H9 (cell line): ENCODE data around the gene MMP25. TPM values are rescaled to one million over a fixed set of nuclear protein-coding genes. Genes with fewer than 3 reads are reported as not detected.

ENCODE experiments used
- DNase-seq: peaks from one replicate; pipeline ENCODE4 v3.0.0-alpha.2; 2017
- H2AFZ ChIP-seq: one replicate; pipeline ENCODE4 v1.6.1; 2013; ENCODE audit warnings: mild to moderate bottlenecking, low read length, control low read depth, moderate library complexity
- H2AK5ac ChIP-seq: 2 replicates; pipeline ENCODE4 v1.6.1; 2013; ENCODE audit warnings: low read length, control low read depth, mixed read lengths; ENCODE audit not compliant: insufficient read length
- H2BK120ac ChIP-seq: one replicate; pipeline ENCODE4 v1.6.1; 2013; ENCODE audit warnings: low read depth, mild to moderate bottlenecking, low read length, control low read depth, inconsistent platforms; ENCODE audit not compliant: poor library complexity, severe bottlenecking
- H2BK12ac ChIP-seq: 2 replicates; pipeline ENCODE4 v1.6.1; 2013; ENCODE audit warnings: low read length, control low read depth, mixed read lengths, low read depth; ENCODE audit not compliant: insufficient read length
- H2BK15ac ChIP-seq: 2 replicates; pipeline ENCODE4 v1.6.1; 2013; ENCODE audit warnings: low read depth, low read length, control low read depth
- H2BK20ac ChIP-seq: one replicate; pipeline ENCODE4 v1.6.1; 2013; ENCODE audit warnings: low read depth, mild to moderate bottlenecking, low read length, control low read depth, inconsistent platforms; ENCODE audit not compliant: poor library complexity, severe bottlenecking
- H2BK5ac ChIP-seq: 2 replicates; pipeline ENCODE4 v1.6.1; 2013; ENCODE audit warnings: low read length, control low read depth, mixed read lengths; ENCODE audit not compliant: insufficient read length
- H3K14ac ChIP-seq: 2 replicates; pipeline ENCODE4 v1.6.1; 2013; ENCODE audit warnings: low read length, control low read depth; ENCODE audit not compliant: insufficient read depth
- H3K18ac ChIP-seq: 2 replicates; pipeline ENCODE4 v1.6.1; 2013; ENCODE audit warnings: low read depth, mild to moderate bottlenecking, mixed read lengths, low read length, control low read depth; ENCODE audit not compliant: insufficient read length
- H3K23ac ChIP-seq: 2 replicates; pipeline ENCODE4 v1.6.1; 2013; ENCODE audit warnings: low read length, control low read depth, mixed read lengths, low read depth; ENCODE audit not compliant: insufficient read length
- H3K23me2 ChIP-seq: 2 replicates; pipeline ENCODE4 v1.6.1; 2013; ENCODE audit warnings: low read depth, mild to moderate bottlenecking, mixed read lengths, low read length, control low read depth; ENCODE audit not compliant: insufficient read length, poor library complexity, severe bottlenecking
- H3K27ac ChIP-seq: 2 replicates; pipeline ENCODE4 v1.5.1; 2013; ENCODE audit warnings: low read length, control low read depth, mixed read lengths, low read depth; ENCODE audit not compliant: insufficient read length
- H3K27me3 ChIP-seq: 2 replicates; pipeline ENCODE4 v1.6.1; 2013; ENCODE audit warnings: low read length, control low read depth, inconsistent platforms; ENCODE audit not compliant: insufficient read depth
- H3K4ac ChIP-seq: 2 replicates; pipeline ENCODE4 v1.6.1; 2013; ENCODE audit warnings: low read depth, mild to moderate bottlenecking, control low read depth, inconsistent platforms, low read length, moderate library complexity
- H3K4me1 ChIP-seq: 2 replicates; pipeline ENCODE4 v1.6.1; 2013; ENCODE audit warnings: low read length, control low read depth, inconsistent platforms; ENCODE audit not compliant: insufficient read depth
- H3K4me2 ChIP-seq: 2 replicates; pipeline ENCODE4 v1.6.1; 2013; ENCODE audit warnings: low read length, control low read depth, mixed read lengths; ENCODE audit not compliant: insufficient read length, insufficient read depth
- H3K56ac ChIP-seq: 2 replicates; pipeline ENCODE4 v1.6.1; 2013; ENCODE audit warnings: low read depth, mild to moderate bottlenecking, mixed read lengths, low read length, control low read depth; ENCODE audit not compliant: insufficient read length
- H3K79me1 ChIP-seq: 2 replicates; pipeline ENCODE4 v1.6.1; 2013; ENCODE audit warnings: low read depth, mild to moderate bottlenecking, moderate library complexity, low read length, control low read depth, inconsistent platforms; ENCODE audit not compliant: insufficient read depth, poor library complexity, severe bottlenecking
- H3K79me2 ChIP-seq: 2 replicates; pipeline ENCODE4 v1.6.1; 2013; ENCODE audit warnings: low read length, control low read depth, inconsistent platforms; ENCODE audit not compliant: insufficient read depth
- H3K9ac ChIP-seq: 2 replicates; pipeline ENCODE4 v1.6.1; 2013; ENCODE audit warnings: low read length, control low read depth, mixed read lengths; ENCODE audit not compliant: insufficient read length; ENCODE audit errors: extremely low read depth
- H3K9me3 ChIP-seq: one replicate; pipeline ENCODE4 v1.6.1; 2013; ENCODE audit warnings: low read depth, low read length, inconsistent platforms; ENCODE audit not compliant: control insufficient read depth
- H3T11ph ChIP-seq: one replicate; pipeline ENCODE4 v1.6.1; 2013; ENCODE audit warnings: mild to moderate bottlenecking, low read length, control low read depth, inconsistent platforms
- H4K20me1 ChIP-seq: one replicate; pipeline ENCODE4 v1.6.1; 2013; ENCODE audit not compliant: control insufficient read depth, insufficient read length, insufficient read depth
- H4K5ac ChIP-seq: 2 replicates; pipeline ENCODE4 v1.6.1; 2013; ENCODE audit warnings: low read depth, mild to moderate bottlenecking, mixed read lengths, low read length, control low read depth; ENCODE audit not compliant: insufficient read length
- H4K8ac ChIP-seq: replicated peaks from 2 replicates; pipeline ENCODE4 v1.6.1; 2013; ENCODE audit warnings: low read length, control low read depth, mixed read lengths, low read depth; ENCODE audit not compliant: insufficient read length
- H4K91ac ChIP-seq: 2 replicates; pipeline ENCODE4 v1.6.1; 2013; ENCODE audit warnings: low read depth, mild to moderate bottlenecking, moderate library complexity, mixed read lengths, low read length, control low read depth; ENCODE audit not compliant: insufficient read length
- H3K27ac Mint-ChIP-seq, 3 experiments: 2 replicates in 2 of 3; 3 replicates in 1 of 3; pipeline ENCODE4 v1.8.0; 2020 to 2021; ENCODE audit warnings: mixed read lengths in 3 of 3, mild to moderate bottlenecking in 1 of 3, moderate library complexity in 1 of 3
- H3K27me3 Mint-ChIP-seq: 2 replicates; pipeline ENCODE4 v1.8.0; 2021; ENCODE audit warnings: low read depth, mild to moderate bottlenecking, moderate library complexity, mixed read lengths
- H3K36me3 Mint-ChIP-seq, 3 experiments: 2 replicates in 2 of 3; 3 replicates in 1 of 3; pipeline ENCODE4 v1.8.0; 2020 to 2021; ENCODE audit warnings: low read depth in 3 of 3, mixed read lengths in 3 of 3; ENCODE audit not compliant: insufficient read depth in 1 of 3
- H3K4me1 Mint-ChIP-seq, 2 experiments: 2 replicates each; pipeline ENCODE4 v1.8.0; 2020; ENCODE audit warnings: mixed read lengths in 2 of 2
- H3K4me3 Mint-ChIP-seq, 2 experiments: 2 replicates in 1 of 2; 3 replicates in 1 of 2; pipeline ENCODE4 v1.8.0; 2020 to 2021; ENCODE audit warnings: mild to moderate bottlenecking in 2 of 2, mixed read lengths in 2 of 2, moderate library complexity in 1 of 2
- H3K9me3 Mint-ChIP-seq, 2 experiments: 2 replicates in 1 of 2; 3 replicates in 1 of 2; pipeline ENCODE4 v1.8.0; 2020; ENCODE audit warnings: mild to moderate bottlenecking in 2 of 2, mixed read lengths in 2 of 2, moderate library complexity in 1 of 2
- WGBS: extraction: QIAGEN DNeasy Blood & Tissue Kit; methylation state at CpG from one replicate; pipeline ENCODE4 v1.1.7; 2013; ENCODE audit warnings: missing lambda C conversion rate, low lambda C conversion rate, mixed read lengths; ENCODE audit not compliant: insufficient read length; ENCODE audit errors: extremely low coverage; 5-methylcytosine and 5-hydroxymethylcytosine counted together
- total RNA-seq: library from RNA; stranded (reverse); gene quantifications from 2 replicates; pipeline ENCODE4 v1.2.1, GENCODE V29; 2021
- TF ChIP-seq, protein P1 (sequence below): fragments of 200-600 bp; sonication (generic); conservative IDR thresholded peaks from 3 replicates; pipeline ENCODE4 v1.8.0; 2021; ENCODE audit warnings: antibody characterized with exemption, mild to moderate bottlenecking

The MMP25 gene
- total RNA-seq, 1 experiment from 2014 or later, result 13.5 TPM

DNA sequence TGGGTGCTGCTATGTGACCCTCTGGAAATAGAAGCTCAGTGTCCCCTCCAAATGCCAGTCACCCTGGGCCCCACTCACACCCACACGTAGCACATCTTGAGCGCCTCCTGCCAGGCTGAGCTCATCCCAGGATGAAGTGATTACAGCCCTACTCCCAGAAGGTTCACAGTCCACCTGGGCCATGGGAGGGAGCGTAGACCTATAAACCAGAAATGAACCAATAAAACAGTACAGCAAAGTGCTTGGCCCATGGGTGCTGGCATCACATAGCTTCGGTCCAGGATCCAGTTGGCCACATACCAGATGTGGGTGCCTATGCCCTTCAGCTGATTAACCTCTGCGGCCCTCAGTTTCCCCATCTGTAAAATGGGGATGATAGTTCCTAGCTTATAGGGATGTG is 7.5 kb upstream of the MMP25 start:
- Histone ChIP-seq H4K91ac (no peak overlapping the region), H3K27ac (no peak overlapping the region), H2AK5ac (no peak overlapping the region), H3T11ph (no peak overlapping the region), H2BK120ac (no peak overlapping the region), H3K4ac (no peak overlapping the region), H2BK5ac (no peak overlapping the region), H3K18ac (peak overlapping the region; percentile 5), H3K23ac (no peak overlapping the region), H3K14ac (no peak overlapping the region), H4K20me1 (no peaks in the 10 kb centered on the region), H3K23me2 (peaks cover 7% of the 10 kb centered on the region), H3K56ac (no peak overlapping the region), H3K4me1 (no peaks in the 10 kb centered on the region; the same call in 1 of the 2 replicates), H3K4me2 (no peak overlapping the region), H4K5ac (no peak overlapping the region), H3K27me3 (no peaks in the 10 kb centered on the region), H2BK15ac (no peak overlapping the region), H2BK12ac (no peak overlapping the region), H3K79me1 (no peaks in the 10 kb centered on the region), H3K79me2 (no peaks in the 10 kb centered on the region), H3K9me3 (no peaks in the 10 kb centered on the region), H2AFZ (no peak overlapping the region), H3K9ac (no peak overlapping the region), H4K8ac (no peak overlapping the region), H2BK20ac (no peak overlapping the region)
- TF ChIP-seq, protein P1, sequence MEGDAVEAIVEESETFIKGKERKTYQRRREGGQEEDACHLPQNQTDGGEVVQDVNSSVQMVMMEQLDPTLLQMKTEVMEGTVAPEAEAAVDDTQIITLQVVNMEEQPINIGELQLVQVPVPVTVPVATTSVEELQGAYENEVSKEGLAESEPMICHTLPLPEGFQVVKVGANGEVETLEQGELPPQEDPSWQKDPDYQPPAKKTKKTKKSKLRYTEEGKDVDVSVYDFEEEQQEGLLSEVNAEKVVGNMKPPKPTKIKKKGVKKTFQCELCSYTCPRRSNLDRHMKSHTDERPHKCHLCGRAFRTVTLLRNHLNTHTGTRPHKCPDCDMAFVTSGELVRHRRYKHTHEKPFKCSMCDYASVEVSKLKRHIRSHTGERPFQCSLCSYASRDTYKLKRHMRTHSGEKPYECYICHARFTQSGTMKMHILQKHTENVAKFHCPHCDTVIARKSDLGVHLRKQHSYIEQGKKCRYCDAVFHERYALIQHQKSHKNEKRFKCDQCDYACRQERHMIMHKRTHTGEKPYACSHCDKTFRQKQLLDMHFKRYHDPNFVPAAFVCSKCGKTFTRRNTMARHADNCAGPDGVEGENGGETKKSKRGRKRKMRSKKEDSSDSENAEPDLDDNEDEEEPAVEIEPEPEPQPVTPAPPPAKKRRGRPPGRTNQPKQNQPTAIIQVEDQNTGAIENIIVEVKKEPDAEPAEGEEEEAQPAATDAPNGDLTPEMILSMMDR, result no peak
- Mint-ChIP-seq H3K36me3 (peaks cover 3 to 5% (median 3%) of the 10 kb centered on the region in 3 experiments; a peak in 3 of 7 replicates), H3K27ac (no peak overlapping the region), H3K4me1 (peaks cover 19 to 20% of the 10 kb centered on the region in 2 experiments), H3K9me3 (no peaks in the 10 kb centered on the region), H3K27me3 (peaks cover 44% of the 10 kb centered on the region), H3K4me3 (no peak overlapping the region)
- WGBS, result no CpG with 5 or more reads among the region's 5 CpGs
- DNase-seq, result no peak
